GM18519 (cell line): Measurements from ENCODE around the gene CCT2.

Experiments used
- ATAC-seq: cut with Tn5 transposase; IDR thresholded peaks from one replicate; pipeline ENCODE4 v1.9.1; 2021; ENCODE audit warnings: mild to moderate bottlenecking, moderate library complexity; ENCODE audit not compliant: unreplicated experiment, low FRiP score

CCT2 gene

DNA sequence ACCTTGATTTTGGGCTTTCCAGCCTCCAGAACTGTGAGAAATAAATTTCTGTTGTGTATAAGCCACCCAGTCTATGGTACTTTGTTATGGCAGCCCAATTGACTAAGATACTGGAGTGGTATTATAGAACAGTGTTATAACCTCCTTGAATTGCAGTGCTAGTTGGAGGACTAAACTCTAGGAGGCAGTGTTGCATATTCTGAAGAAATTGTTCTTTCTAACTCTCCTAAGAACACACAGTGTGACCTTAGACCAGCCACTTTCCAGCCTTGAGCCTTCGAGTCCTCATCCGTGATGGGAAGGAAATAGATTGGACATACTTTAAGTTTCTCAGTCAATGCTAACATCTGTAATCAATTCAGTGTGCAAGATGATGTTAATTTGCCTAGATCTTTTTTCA, 47.8 kb downstream of the CCT2 start:
- no peak for ATAC-seq

DNA sequence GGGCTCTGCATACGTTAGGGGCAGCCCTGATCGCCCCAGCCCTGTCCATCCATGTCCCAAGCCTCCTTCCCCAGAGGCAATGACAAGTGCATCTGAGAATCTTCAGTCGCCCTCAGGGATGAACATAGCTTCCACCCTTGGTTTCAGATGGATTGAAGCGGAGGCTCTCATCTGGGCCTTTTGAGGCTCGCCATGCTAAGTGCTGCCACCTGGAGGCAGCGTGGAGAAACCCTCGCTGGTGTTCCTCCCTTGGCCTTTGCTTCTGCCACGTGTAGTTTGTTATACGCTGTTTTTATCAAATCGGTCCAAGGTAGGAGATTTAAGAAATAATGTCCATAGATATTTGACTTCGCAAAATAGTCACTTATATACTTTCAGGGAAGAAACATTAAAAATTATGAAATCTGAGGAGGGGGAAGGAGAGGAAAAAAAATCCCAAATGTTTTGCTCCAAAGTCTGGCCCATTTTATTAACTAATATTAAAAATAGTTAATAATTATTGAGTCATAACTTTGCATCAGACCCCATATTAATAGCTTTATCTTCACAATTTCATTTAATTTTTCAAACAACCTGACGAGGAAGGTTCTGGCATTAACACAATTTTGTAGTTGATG, 54.2 kb downstream of the CCT2 start:
- peak; percentile 75 for ATAC-seq

DNA sequence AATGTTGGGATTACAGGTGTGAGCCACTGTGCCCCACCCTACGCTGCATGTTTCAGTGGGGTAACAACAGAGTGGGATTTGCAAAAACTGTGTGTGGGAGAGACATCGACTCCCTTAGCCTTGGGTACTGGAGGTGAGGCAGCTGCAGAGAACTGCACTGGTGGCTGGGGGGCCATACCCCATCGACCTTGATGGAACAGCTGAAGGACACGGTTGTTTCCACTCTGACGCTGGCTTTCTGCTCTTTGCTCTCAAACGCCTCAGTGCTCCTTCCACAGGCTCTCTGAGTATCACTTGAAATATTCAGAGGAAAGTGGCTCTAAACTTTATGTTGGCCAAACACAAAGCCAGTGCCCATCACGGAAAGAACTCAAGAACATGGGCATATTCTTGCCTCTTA, 56.3 kb downstream of the CCT2 start:
- no peak for ATAC-seq

- no peak for ATAC-seq
These were observed 57.3 kb downstream of the CCT2 start for GRCh38 chr12:69642531-69642930.

DNA sequence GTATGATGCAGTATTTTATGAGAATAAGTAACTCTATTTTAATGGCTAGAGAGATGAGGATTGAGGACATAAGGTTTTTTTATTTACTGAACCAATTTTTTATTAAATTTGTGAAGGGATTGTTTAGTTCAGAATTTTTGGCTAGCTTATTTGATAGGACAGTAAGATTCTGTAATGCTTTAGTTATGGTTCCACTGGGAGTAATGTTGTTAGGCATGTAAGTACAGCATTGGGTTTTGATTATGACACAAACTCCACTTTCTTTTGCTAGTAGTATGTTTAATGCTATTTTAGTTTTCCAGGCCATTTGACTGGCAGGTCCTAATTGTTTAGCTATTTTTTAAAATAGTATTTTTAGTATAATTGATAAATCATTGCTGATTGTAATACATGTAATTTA, 59.3 kb downstream of the CCT2 start:
- no peak for ATAC-seq

- no peak for ATAC-seq
These were observed 59.8 kb downstream of the CCT2 start for GRCh38 chr12:69645031-69645430.

DNA sequence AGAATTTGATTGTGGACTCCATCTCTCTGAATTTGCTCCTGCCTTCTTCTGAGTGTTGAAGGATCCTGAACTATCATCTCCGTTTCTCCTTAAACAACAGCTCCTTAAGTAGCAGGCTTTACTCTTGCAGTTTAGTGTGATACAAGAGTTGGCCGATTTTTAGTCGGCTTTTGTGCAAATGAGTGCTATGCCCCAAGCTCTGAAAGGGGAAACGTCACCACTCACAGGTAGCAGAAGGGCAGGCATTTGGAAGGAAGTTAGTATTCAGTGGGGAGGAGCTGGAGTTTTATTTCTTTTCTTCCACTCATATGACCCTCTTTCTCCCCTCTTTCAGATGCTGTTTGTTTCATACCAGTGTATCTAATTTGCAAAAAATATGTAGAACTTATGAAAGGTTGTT, 61.9 kb downstream of the CCT2 start:
- no peak for ATAC-seq

DNA sequence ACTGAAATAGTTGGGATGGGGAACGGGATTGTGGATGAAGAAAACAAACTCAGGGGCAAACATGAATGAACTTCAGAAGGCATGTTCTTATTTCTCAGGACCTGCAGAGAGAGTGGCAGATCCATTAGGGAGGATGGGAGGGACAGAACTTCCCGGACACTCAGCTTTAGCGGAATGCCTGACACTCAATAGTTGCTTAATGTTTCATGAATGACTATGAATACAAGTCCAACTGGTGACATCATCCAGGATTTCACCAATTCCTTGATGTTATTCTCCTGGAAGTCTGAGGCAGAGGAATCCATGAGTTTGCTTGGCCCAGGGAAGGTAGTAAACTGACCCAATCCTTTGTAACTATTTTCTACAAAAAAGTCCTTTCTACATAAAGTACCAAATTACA, 63.2 kb downstream of the CCT2 start:
- ATAC-seq = no peak

DNA sequence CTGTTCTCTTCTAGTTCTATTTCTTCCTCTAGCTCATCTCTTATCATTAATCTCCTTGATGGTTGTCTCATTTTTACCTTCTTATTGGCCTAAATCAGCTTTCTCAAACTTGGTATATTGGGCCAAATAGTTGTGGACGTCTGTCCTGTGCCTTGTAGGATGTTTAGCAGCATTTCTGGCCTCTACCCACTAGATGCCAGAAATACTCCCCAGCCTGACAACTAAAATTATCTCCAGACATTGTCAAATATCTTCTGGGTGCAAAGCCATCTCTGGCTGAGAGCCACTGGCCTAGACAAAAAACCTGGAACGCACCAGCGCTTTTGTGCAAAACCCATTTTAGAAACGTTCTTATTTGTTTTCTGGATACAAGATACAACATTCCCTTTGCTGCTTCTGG, 64.3 kb downstream of the CCT2 start:
- ATAC-seq = no peak
